Urinary bladder (tissue), 4 donors: ENCODE data around the gene ADARB2. TPM values are rescaled to one million over a fixed set of nuclear protein-coding genes. Genes with fewer than 3 reads are reported as not detected.
"Not testable (repeated sequence)": the region's sequence is repeated elsewhere in the genome, so short reads cannot be mapped to it uniquely, and the experiment has no call there.

Source experiments
- DNase-seq: peaks from one replicate; pipeline ENCODE4 v3.0.0-alpha.2; 2015; ENCODE audit errors: extremely low spot score
- H3K27ac ChIP-seq: one replicate; pipeline ENCODE4 v1.5.1; 2013; ENCODE audit warnings: low read depth, mild to moderate bottlenecking, moderate library complexity
- H3K36me3 ChIP-seq: one replicate; pipeline ENCODE4 v1.6.1; 2013; ENCODE audit warnings: mild to moderate bottlenecking, moderate library complexity; ENCODE audit not compliant: insufficient read depth
- H3K4me1 ChIP-seq: one replicate; pipeline ENCODE4 v1.6.1; 2013; ENCODE audit warnings: mild to moderate bottlenecking, moderate library complexity; ENCODE audit not compliant: insufficient read depth
- H3K4me3 ChIP-seq: one replicate; pipeline ENCODE4 v1.5.1; 2013; ENCODE audit warnings: low read depth, low read length
- WGBS: extraction: QIAGEN DNeasy Blood & Tissue Kit; methylation state at CpG from one replicate; pipeline ENCODE4 v1.1.7; 2013; 5-methylcytosine and 5-hydroxymethylcytosine counted together
- polyA plus RNA-seq: library from polyadenylated mRNA; stranded (reverse); fragments of 200-250 nt; gene quantifications from one replicate; pipeline ENCODE4 v1.2.3, GENCODE V29; 2013
- total RNA-seq: library from RNA; depleted of rRNA; stranded (reverse); fragments of >200 nt; gene quantifications from one replicate; pipeline ENCODE4 v1.2.3, GENCODE V29; 2014
- donor health status: healthy with polysubstance abuse.
- donor health status: healthy.

Gene ADARB2
- total and polyA plus RNA-seq, 2 donors: 0.26 to 1.0 TPM

DNA sequence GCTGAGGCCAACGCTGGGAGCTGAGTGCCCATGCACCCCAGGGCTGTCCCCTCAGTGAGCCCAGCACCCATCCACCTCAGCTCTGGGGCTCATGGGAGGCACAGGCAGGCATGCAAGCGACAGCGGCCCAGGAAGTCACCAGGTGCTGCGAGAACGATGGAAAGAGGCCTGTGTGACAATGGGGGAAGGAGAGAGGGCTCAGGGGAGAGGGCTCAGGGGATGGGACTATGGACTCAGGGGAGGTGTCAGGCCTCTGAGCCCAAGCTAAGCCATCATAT, 388.6 kb downstream of the ADARB2 start:
- Histone ChIP-seq H3K27ac (no peak overlapping the region), H3K36me3 (no peaks in the 10 kb centered on the region), H3K4me3 (no peak overlapping the region), H3K4me1 (no peaks in the 10 kb centered on the region)
- WGBS: 88% methylated on average over 5 of the region's 5 CpGs
- no peak for DNase-seq

DNA sequence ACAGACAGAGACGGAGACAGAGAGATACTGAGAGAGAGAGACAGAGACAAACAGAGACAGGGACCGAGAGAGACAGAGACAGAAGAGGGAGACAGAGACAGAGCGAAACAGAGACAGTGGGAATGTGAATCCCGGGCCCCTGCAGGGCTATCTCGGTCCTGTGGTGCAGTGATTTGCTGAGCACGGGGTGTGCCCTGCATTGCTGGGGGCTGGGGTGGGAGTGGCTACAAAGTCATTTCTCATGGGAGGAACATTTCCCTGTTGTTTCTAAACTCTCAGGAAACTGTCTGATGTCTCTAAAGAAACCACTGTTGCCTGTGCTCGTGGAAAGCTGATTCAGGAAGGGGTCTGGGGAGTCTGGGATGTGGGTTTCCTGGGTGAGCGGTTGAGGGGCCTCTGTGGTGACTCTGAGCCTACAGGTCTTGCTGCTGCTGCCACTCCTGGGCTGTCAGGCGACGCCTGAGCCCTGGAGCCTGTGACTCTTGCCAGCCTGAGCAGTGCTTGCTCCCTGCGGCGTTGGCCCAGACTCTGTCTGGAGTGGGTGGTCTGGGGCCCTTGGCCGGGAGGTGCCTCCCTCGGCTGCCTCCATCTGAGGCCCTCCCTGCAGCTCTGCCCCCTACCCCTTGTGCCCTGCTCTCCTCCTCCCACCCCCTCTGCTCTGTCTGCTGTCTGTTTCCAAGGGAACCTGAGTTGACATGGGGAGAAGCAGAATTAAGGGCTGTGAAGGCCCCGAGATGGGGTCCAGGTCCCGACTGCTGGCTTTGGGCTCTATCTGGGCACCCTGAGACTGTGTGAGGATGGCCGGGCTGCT, 389.2 kb downstream of the ADARB2 start:
- H3K36me3 ChIP-seq: no peaks in the 10 kb centered on the region
- H3K4me3 ChIP-seq: no peak overlapping the region
- 65% methylated on average over 17 of the region's 17 CpGs for WGBS
- DNase-seq: no peak
- no peak overlapping the region for H3K27ac ChIP-seq
- no peaks in the 10 kb centered on the region for H3K4me1 ChIP-seq

DNA sequence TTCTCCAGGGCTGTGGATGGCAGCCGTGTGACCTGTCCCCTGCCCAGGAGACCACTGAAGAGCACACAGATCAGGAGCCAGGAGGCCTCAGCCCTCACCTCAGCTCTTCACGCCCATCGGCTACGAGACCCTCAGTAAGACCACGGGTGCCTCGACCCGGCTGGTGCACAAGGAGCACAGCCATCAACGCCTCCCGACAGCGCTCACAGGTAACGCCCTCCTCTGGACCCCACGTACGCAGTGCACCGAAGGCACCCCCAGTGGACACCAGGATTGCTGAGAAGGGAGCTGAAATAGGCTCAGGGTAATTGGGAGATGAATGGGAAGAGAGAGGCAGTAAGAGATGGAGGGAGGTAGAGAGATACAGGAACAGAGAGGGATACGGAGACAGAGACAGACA, 389.8 kb downstream of the ADARB2 start:
- no peak for DNase-seq
- Histone ChIP-seq H3K4me1 (no peaks in the 10 kb centered on the region), H3K36me3 (no peaks in the 10 kb centered on the region), H3K27ac (no peak overlapping the region), H3K4me3 (no peak overlapping the region)
- 95% methylated on average over 15 of the region's 15 CpGs for whole genome bisulfite sequencing

DNA sequence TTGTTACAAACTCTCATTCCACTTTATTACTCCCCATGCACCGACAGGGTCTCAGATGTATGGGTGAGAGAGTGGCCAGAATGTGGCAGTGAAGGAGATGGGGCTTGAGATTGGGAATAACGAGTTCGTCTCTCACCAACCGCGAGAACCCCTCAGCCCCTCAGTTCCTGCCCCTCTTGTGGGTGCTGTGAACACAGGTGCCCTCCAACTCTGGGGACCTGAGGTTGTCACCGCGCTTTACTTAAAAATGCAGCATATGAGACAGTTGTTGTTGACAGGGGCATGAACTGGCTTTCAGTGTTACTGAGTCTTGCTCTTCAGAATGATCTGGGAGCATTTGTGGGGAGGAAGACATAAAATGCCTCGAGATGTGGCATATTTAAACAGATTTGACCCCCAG, 391.1 kb downstream of the ADARB2 start:
- 91% methylated on average over 8 of the region's 8 CpGs for WGBS
- Histone ChIP-seq H3K27ac (no peak overlapping the region), H3K36me3 (no peaks in the 10 kb centered on the region)

DNA sequence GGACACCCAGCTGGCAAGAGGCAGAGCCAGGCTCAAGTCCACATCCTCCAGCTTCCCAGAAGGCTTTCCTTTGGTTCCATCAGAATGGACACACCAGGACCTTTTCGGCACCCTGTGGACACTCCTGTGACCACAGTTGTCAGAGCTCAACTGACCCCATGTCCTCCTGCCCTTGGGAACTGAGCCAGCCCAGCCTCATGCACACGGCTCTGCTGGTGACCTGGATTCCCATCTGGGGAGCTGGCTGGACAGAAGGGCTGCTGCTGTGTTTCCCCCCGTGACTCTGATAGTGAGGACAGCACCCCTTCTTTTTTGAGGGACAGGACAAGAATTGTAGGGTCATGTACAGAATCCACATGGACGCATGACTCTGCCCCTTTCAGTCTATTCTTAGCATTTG, 392.0 kb downstream of the ADARB2 start:
- H3K36me3 ChIP-seq: no peaks in the 10 kb centered on the region
- H3K27ac ChIP-seq: no peak overlapping the region
- H3K4me1 ChIP-seq: no peaks in the 10 kb centered on the region
- 58% methylated on average over 4 of the region's 4 CpGs for WGBS
- DNase-seq: no peak
- no peak overlapping the region for H3K4me3 ChIP-seq

More for the DNA sequence above, 391.1 kb downstream of the ADARB2 start:
- H3K4me3 ChIP-seq: no peak overlapping the region
- DNase-seq: no peak
- no peaks in the 10 kb centered on the region for H3K4me1 ChIP-seq

DNA sequence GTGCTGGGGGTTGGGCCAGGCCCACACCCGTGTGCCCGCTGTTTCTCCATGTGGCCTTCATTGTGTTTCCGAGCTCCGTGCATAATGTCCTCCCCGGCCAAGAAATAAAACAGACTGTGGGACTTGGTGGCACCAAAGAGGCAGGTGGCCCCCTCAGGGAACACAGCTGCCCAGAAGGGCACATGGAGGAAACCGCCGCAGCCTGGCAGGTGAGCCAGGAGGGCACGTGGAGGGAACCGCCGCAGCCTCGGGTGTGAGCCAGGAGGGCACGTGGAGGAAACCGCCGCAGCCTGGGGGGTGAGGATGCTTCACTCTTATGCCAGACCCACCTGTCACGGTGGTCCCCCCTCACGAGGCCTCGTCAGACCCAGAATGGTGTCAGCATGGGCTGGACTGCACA, 392.5 kb downstream of the ADARB2 start:
- no peak for DNase-seq
- no peaks in the 10 kb centered on the region for H3K4me1 ChIP-seq
- H3K36me3 ChIP-seq: no peaks in the 10 kb centered on the region
- no peak overlapping the region for H3K27ac ChIP-seq
- no peak overlapping the region for H3K4me3 ChIP-seq
- 90% methylated on average over 17 of the region's 17 CpGs for WGBS

DNA sequence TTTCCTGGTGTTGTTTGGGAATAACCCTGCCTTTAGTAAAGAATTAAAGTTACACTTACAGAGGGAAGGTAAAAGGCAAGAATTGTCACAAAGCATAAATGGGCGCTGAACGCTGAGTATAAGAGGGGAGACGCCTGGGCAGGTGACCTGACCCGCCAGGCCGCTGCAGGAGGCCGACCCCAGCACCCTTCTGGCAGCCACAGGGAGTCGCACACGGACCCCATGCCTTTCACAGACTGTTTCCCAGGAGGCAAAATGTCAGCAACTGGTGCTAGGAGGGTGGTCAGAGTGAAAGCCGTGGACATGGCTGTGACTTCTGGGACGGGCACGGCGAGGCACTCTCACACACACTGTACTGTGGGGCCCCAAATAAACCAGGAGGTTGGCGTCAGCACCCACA, 392.9 kb downstream of the ADARB2 start:
- WGBS: 93% methylated on average over 13 of the region's 13 CpGs
- H3K4me3 ChIP-seq: no peak overlapping the region

DNA sequence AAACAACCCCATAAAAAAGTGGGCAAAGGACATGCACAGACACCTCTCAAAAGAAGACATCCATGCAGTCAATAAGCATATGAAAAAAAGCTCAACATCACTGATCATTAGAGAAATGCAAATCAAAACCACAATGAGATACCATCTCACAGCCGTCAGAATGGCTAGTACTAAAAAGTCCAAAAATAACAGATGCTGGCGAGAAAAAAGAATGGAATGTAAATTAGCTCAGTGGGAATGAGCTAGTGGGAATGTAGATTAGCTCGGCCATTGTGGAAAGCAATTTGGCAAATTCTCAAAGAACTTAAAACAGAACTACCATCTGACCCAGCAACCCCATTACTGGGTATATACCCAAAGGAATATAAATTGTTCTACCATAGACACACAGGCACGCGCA, 394.1 kb downstream of the ADARB2 start:
- Histone ChIP-seq H3K36me3 (no peaks in the 10 kb centered on the region), H3K4me3 (no peak overlapping the region), H3K4me1 (no peaks in the 10 kb centered on the region), H3K27ac (no peak overlapping the region)
- 77% methylated on average over 5 of the region's 5 CpGs for WGBS
- DNase-seq: no peak

More for the DNA sequence above, 392.9 kb downstream of the ADARB2 start:
- H3K27ac ChIP-seq: no peak overlapping the region
- H3K4me1 ChIP-seq: no peaks in the 10 kb centered on the region
- no peaks in the 10 kb centered on the region for H3K36me3 ChIP-seq
- DNase-seq: no peak

DNA sequence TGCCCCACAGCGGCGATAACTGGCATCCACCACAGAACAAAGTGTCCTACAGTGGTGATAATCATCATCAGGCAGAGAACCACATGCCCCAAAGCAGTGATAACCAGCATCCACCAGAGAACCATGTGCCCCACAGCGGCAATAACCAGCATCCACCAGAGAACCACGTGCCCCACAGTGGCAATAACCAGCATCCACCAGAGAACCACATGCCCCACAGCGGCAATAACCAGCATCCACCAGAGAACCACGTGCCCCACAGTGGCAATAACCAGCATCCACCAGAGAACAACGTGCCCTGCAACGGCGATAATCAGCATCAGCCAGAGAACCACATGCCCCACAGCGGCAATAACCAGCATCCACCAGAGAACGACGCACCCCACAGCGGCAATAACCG, 396.3 kb downstream of the ADARB2 start:
- H3K36me3 ChIP-seq, H3K4me1 ChIP-seq, DNase-seq, H3K4me3 ChIP-seq, H3K27ac ChIP-seq: not testable (repeated sequence)
- WGBS: 98% methylated on average over 14 of the region's 14 CpGs

DNA sequence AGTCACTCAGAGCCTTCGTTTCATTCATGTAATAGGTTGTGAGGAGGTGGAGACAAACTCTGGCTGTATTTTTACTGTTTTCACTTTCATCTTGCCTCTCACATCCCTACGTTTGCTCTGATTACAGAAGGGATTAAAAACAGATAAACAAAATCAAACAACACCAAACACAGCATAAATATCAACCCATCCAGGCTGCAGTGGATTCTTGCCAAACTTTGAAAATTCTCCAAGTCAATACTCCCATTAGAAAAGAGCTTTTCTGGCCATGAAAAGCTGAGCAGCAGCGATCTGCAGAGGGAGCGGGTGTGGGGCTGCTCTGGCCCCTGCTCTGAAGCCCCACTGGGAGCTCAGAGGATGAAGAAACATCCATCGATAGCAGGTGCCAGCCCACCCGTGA, 397.9 kb downstream of the ADARB2 start:
- H3K36me3 ChIP-seq: no peaks in the 10 kb centered on the region
- H3K27ac ChIP-seq: no peak overlapping the region
- no peaks in the 10 kb centered on the region for H3K4me1 ChIP-seq
- H3K4me3 ChIP-seq: no peak overlapping the region
- 27% methylated on average over 6 of the region's 6 CpGs for WGBS
- DNase-seq: no peak

DNA sequence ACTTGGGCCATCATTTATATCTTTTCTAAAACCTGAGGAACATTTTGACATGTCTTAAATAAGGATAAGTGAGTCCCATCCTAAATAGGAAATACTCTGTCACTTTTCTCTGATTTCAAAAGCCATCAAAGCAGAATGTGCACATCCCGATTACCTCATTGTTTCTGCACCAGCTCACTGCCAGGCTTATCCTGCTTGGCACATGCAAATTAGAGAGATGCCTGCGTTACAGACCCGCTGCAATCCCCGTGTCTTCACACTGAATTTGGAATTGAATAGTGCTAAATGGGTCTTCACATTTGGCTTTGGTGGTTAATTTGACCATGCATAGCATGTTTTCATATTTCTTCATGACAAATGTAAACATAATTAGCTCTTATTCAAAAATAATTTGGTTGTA, 401.7 kb downstream of the ADARB2 start:
- no peaks in the 10 kb centered on the region for H3K36me3 ChIP-seq
- no peaks in the 10 kb centered on the region for H3K4me1 ChIP-seq
- no peak overlapping the region for H3K4me3 ChIP-seq
- no peak overlapping the region for H3K27ac ChIP-seq
- DNase-seq: no peak
- 60% methylated on average over 4 of the region's 4 CpGs for WGBS

DNA sequence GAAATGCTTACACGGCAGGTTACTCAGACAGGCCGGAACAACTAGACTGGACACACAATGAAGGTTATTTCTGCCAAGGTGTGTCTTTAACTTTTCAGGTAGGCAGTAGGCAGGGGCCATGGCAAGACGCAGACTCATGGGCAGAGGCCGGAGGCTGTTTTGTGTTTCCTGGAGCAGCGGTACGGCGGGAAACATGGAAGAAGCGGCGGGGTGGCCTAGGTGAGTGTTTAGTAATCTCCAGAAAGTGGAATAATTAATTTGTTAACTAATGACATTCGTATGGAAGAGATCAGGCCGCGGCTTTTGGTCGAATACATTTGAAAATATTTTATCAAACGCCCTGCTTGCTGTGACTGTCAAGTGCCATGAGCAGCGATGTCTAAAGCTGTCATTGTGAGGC, 403.3 kb downstream of the ADARB2 start:
- no peaks in the 10 kb centered on the region for H3K4me1 ChIP-seq
- no peaks in the 10 kb centered on the region for H3K36me3 ChIP-seq
- DNase-seq: no peak
- no peak overlapping the region for H3K4me3 ChIP-seq
- WGBS: 94% methylated on average over 15 of the region's 15 CpGs
- H3K27ac ChIP-seq: no peak overlapping the region

DNA sequence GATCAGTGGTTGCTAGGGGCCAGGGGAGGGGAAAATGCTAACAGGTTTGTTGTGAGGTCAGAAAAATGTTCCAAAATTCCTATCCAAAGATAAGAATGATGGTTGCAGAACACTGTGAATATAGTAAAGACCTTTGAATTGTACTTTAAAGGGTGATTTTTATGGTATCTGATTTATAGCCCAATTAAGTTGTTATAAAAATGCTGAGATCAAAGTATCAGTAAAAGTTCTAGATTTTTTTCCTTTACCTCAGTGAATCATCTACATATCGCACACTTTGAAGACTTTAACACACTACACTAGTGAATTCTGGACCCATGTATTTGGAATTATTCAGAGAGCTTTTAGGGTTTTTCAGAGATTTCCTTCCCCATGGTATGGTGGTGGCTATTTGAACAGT, 405.8 kb downstream of the ADARB2 start:
- no peaks in the 10 kb centered on the region for H3K36me3 ChIP-seq
- WGBS: 90% methylated on average over 1 of the region's 1 CpG
- H3K4me3 ChIP-seq: no peak overlapping the region
- H3K27ac ChIP-seq: no peak overlapping the region
- DNase-seq: no peak
- no peaks in the 10 kb centered on the region for H3K4me1 ChIP-seq

DNA sequence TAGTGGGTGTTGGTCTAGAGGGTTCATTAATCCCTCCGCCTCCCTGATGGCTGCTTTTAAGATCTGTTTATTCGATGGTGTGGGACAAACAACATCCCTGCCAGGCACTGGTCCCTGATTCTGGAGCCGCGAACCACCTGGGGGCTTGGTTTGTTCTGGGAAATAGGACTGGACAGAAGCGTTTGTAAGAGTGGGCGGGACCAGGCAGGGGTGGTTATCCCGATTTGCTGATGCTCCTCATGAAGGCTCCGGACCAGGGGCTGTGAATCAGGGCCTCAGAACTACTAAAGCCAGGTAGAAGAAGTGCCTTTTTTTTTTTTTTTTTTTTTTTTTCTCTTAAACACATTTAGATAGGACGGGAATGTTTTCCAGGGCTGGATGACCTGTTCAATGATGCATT, 407.7 kb downstream of the ADARB2 start:
- no peak overlapping the region for H3K4me3 ChIP-seq
- no peak for DNase-seq
- no peaks in the 10 kb centered on the region for H3K4me1 ChIP-seq
- 87% methylated on average over 9 of the region's 9 CpGs for WGBS
- no peaks in the 10 kb centered on the region for H3K36me3 ChIP-seq
- H3K27ac ChIP-seq: no peak overlapping the region
